ENCODE results near the gene MISFA. TPM values are rescaled to one million over a fixed set of nuclear protein-coding genes. Genes with fewer than 3 reads are reported as not detected.

MISFA gene
- total RNA-seq = not detected

DNA sequence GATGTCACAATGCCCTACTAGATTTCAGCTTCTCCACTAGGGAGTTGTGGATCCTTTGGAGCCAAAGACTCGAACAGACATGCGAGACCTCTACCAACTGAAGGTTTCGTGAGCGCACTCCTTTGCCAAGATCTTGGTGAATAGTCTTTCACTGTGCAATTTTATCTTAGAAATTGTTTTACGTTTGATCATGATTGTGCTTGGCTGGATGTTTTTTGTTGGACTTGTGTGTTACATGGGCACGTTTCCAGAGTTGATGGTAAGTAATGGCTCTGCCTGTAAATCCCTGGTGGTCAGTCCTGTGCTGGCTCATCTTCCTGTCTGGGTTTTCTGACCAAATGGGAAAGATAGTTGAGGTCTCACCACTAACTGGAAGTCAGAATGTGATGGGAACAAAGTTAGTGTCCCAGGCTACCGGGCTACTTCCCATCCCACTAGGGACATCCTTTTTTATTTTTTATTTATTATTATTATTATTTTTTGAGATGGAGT lies at the start of gene MISFA:
TSS of gene MISFA (plus strand) at position 51 of the 492 bp plus-strand sequence. CDS start at position 191, 140 bp downstream.
- Histone ChIP-seq H3K9me3 (ENCODE audit: control insufficient read depth in 3 of 3, low read length in 3 of 3) (no peaks in the 10 kb centered on the region), H3K4me3 (ENCODE audit: low read length in 3 of 3) (no peak within 1 kb of the TSS), H3K9ac (ENCODE audit: low read depth in 1 of 3, low read length in 3 of 3) (no peak within 1 kb of the TSS), H3K27me3 (ENCODE audit: control insufficient read depth in 3 of 3, insufficient read depth in 3 of 3, low read length in 3 of 3) (no peaks in the 10 kb centered on the region), H3K4me1 (ENCODE audit: control insufficient read depth in 3 of 3, insufficient read depth in 3 of 3, low read length in 3 of 3) (peaks cover 0 to 4% (median 2%) of the 10 kb centered on the region in 3 donors), H3K36me3 (ENCODE audit: control insufficient read depth in 3 of 3, insufficient read depth in 3 of 3, low read length in 3 of 3) (peaks cover 5 to 14% (median 11%) of the 10 kb centered on the region in 3 donors), H3K27ac (ENCODE audit: low read depth, low read length) (no peak within 1 kb of the TSS)

DNA sequence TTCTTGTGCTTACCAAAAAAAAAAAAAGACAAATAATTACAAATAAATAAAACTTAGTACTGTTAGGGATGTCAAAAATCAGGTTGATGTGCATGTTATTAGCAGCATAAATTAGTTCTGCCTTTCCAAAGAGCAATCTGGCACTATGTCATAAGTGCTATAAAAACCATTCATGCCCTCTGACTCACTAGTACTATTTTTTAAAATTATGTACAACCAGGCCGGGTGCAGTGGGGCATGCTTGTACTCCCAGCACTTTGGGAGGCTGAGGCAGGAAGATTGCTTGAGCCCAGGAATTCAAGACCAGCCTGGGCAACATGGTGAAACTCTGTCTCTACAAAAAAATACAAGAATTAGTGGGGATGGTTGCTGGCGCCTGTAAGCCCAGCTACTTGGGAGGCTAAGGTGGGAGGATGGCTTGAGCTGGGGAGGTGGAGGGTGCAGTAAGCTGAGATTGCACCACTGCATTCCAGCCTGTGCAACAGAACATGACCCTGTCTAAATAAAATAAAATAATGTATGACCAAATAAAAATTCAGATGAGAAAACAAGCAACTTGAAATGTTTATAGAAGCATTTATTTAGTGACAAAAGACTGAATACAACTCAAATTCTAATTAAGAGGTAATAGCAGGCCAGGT lies 36.4 kb upstream of the MISFA start:
- Histone ChIP-seq H3K4me3 (ENCODE audit: low read length in 3 of 3) (no peak overlapping the region), H3K27ac (ENCODE audit: low read depth, low read length) (no peak overlapping the region), H3K9ac (ENCODE audit: low read depth in 1 of 3, low read length in 3 of 3) (no peak overlapping the region), H3K4me1 (ENCODE audit: control insufficient read depth in 3 of 3, insufficient read depth in 3 of 3, low read length in 3 of 3) (no peaks in the 10 kb centered on the region), H3K9me3 (ENCODE audit: control insufficient read depth in 3 of 3, low read length in 3 of 3) (no peaks in the 10 kb centered on the region), H3K27me3 (ENCODE audit: control insufficient read depth in 3 of 3, insufficient read depth in 3 of 3, low read length in 3 of 3) (no peaks in the 10 kb centered on the region), H3K36me3 (ENCODE audit: control insufficient read depth in 3 of 3, insufficient read depth in 3 of 3, low read length in 3 of 3) (peaks cover 1 to 19% (median 5%) of the 10 kb centered on the region in 3 donors)

DNA sequence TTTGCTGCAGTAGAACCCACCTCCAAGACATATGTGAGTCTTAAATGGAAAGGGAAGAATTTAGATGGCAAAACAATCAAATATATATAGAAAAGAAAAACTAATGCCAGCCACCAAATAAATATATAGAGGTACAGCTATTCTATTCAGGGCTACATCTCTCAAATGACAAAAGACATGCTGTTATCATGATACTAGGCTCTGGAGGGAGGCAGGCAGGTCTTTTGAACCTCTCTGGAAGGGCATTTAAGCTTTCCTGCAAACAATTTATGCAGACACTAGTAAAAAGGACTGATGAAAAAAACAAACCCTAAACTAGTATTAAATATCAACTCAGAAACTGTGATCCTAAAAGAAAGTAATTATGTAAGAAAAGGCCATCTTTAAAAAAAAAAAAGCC lies 35.4 kb upstream of the MISFA start:
- Histone ChIP-seq H3K9me3 (ENCODE audit: control insufficient read depth in 3 of 3, low read length in 3 of 3) (no peaks in the 10 kb centered on the region), H3K36me3 (ENCODE audit: control insufficient read depth in 3 of 3, insufficient read depth in 3 of 3, low read length in 3 of 3) (peaks cover 0 to 18% (median 5%) of the 10 kb centered on the region in 3 donors), H3K27me3 (ENCODE audit: control insufficient read depth in 3 of 3, insufficient read depth in 3 of 3, low read length in 3 of 3) (no peaks in the 10 kb centered on the region), H3K9ac (ENCODE audit: low read depth in 1 of 3, low read length in 3 of 3) (no peak overlapping the region), H3K4me1 (ENCODE audit: control insufficient read depth in 3 of 3, insufficient read depth in 3 of 3, low read length in 3 of 3) (no peaks in the 10 kb centered on the region), H3K27ac (ENCODE audit: low read depth, low read length) (no peak overlapping the region), H3K4me3 (ENCODE audit: low read length in 3 of 3) (no peak overlapping the region)

DNA sequence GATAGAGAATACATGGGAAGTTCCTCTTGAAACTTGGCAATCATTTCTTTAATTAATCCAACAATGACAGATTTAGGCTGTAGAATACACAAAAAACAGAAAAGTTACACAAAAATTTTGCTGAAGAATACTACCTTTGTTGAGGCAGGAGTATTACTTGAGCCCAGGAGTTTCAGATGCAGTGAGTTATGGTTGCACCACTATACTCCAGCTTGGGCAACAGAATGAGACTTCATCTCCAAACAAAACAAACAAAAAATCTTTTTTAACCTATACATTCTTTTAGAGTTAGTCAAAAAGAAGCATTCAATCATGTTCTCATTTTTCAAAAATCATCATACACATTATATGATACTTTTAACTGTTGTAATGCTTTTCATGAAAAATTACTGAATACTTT lies 33.2 kb upstream of the MISFA start:
- Histone ChIP-seq H3K4me3 (ENCODE audit: low read length in 3 of 3) (no peak overlapping the region), H3K27me3 (ENCODE audit: control insufficient read depth in 3 of 3, insufficient read depth in 3 of 3, low read length in 3 of 3) (no peaks in the 10 kb centered on the region), H3K27ac (ENCODE audit: low read depth, low read length) (no peak overlapping the region), H3K36me3 (ENCODE audit: control insufficient read depth in 3 of 3, insufficient read depth in 3 of 3, low read length in 3 of 3) (peaks cover 10 to 12% (median 11%) of the 10 kb centered on the region in 3 donors), H3K4me1 (ENCODE audit: control insufficient read depth in 3 of 3, insufficient read depth in 3 of 3, low read length in 3 of 3) (no peaks in the 10 kb centered on the region), H3K9ac (ENCODE audit: low read depth in 1 of 3, low read length in 3 of 3) (no peak overlapping the region), H3K9me3 (ENCODE audit: control insufficient read depth in 3 of 3, low read length in 3 of 3) (no peaks in the 10 kb centered on the region)

DNA sequence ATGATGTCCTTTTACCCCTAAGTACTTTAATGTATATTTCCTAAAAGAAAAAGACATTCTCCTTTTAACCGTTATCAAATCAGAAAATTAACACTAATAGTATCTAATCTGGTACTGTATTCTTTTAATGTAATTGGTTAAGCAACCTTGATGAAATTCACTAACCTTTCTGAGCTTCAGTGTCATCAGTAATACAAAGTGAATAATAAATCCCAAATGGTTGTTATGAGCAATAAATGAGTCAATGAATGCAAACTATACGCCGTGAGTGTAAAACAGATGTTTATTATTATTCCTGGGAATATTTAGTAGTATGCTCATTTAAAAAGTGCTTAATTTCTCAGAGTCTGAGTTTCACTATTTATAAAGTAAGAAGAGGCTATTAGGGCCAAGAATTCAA lies 32.5 kb upstream of the MISFA start:
- Histone ChIP-seq H3K27ac (ENCODE audit: low read depth, low read length) (no peak overlapping the region), H3K27me3 (ENCODE audit: control insufficient read depth in 3 of 3, insufficient read depth in 3 of 3, low read length in 3 of 3) (no peaks in the 10 kb centered on the region), H3K9me3 (ENCODE audit: control insufficient read depth in 3 of 3, low read length in 3 of 3) (no peaks in the 10 kb centered on the region), H3K9ac (ENCODE audit: low read depth in 1 of 3, low read length in 3 of 3) (no peak overlapping the region), H3K4me1 (ENCODE audit: control insufficient read depth in 3 of 3, insufficient read depth in 3 of 3, low read length in 3 of 3) (no peaks in the 10 kb centered on the region), H3K36me3 (ENCODE audit: control insufficient read depth in 3 of 3, insufficient read depth in 3 of 3, low read length in 3 of 3) (peaks cover 13 to 16% (median 14%) of the 10 kb centered on the region in 3 donors), H3K4me3 (ENCODE audit: low read length in 3 of 3) (no peak overlapping the region)

DNA sequence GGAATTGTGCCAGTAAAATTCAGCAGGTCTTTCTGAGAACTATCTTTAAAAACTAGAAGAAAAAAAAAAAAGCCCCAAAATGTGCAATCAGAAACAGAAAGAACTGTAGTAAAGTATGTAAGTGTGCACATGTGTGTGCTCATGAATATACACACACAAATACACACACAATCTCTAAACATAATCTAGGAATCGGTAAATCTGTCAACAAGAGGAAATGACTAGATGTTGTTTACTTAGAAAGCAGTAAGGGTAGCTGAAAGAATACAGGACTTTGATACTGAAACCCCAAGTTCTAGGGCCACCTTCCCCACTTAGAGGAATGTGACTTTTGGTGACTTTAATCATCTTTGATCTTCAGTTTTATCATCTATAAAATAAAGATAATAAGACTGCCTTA lies 24.2 kb upstream of the MISFA start:
- Histone ChIP-seq H3K27me3 (ENCODE audit: control insufficient read depth in 3 of 3, insufficient read depth in 3 of 3, low read length in 3 of 3) (no peaks in the 10 kb centered on the region), H3K27ac (ENCODE audit: low read depth, low read length) (no peak overlapping the region), H3K9ac (ENCODE audit: low read depth in 1 of 3, low read length in 3 of 3) (no peak overlapping the region), H3K4me3 (ENCODE audit: low read length in 3 of 3) (no peak overlapping the region), H3K9me3 (ENCODE audit: control insufficient read depth in 3 of 3, low read length in 3 of 3) (no peaks in the 10 kb centered on the region), H3K4me1 (ENCODE audit: control insufficient read depth in 3 of 3, insufficient read depth in 3 of 3, low read length in 3 of 3) (no peaks in the 10 kb centered on the region), H3K36me3 (ENCODE audit: control insufficient read depth in 3 of 3, insufficient read depth in 3 of 3, low read length in 3 of 3) (peaks cover 11 to 36% (median 30%) of the 10 kb centered on the region in 3 donors)

DNA sequence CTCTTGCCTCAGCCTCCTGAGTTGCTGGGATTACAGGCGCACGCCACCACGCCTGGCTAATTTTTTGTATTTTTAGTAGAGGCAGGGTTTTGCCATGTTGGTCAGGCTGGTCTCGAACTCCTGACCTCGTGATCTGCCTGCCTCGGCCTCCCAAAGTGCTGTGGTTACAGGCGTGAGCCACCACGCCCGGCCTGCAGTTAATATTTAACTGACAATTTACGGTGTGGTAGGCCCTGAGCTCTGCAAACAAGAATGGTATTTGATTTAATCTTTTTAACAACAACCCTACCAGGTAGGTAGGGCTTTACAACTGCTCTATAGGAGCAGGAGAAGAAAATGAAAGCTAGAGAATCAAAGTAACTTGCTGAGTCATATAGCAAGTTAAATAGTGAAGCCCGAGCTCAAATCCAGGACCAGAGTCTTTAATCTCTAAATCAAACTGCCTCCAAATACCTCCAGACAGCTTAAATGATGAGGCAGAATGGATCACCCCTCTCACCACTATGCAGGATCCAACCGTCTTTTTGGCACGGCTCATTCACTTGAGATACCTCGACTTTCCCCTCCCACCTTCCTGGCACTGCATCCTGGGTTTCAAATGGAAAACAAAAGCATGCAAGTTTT lies 20.5 kb upstream of the MISFA start:
- Histone ChIP-seq H3K36me3 (ENCODE audit: control insufficient read depth in 3 of 3, insufficient read depth in 3 of 3, low read length in 3 of 3) (peaks cover 5 to 20% (median 16%) of the 10 kb centered on the region in 3 donors), H3K9ac (ENCODE audit: low read depth in 1 of 3, low read length in 3 of 3) (no peak overlapping the region), H3K9me3 (ENCODE audit: control insufficient read depth in 3 of 3, low read length in 3 of 3) (no peaks in the 10 kb centered on the region), H3K27me3 (ENCODE audit: control insufficient read depth in 3 of 3, insufficient read depth in 3 of 3, low read length in 3 of 3) (no peaks in the 10 kb centered on the region), H3K4me3 (ENCODE audit: low read length in 3 of 3) (no peak overlapping the region), H3K4me1 (ENCODE audit: control insufficient read depth in 3 of 3, insufficient read depth in 3 of 3, low read length in 3 of 3) (no peaks in the 10 kb centered on the region), H3K27ac (ENCODE audit: low read depth, low read length) (no peak overlapping the region)

DNA sequence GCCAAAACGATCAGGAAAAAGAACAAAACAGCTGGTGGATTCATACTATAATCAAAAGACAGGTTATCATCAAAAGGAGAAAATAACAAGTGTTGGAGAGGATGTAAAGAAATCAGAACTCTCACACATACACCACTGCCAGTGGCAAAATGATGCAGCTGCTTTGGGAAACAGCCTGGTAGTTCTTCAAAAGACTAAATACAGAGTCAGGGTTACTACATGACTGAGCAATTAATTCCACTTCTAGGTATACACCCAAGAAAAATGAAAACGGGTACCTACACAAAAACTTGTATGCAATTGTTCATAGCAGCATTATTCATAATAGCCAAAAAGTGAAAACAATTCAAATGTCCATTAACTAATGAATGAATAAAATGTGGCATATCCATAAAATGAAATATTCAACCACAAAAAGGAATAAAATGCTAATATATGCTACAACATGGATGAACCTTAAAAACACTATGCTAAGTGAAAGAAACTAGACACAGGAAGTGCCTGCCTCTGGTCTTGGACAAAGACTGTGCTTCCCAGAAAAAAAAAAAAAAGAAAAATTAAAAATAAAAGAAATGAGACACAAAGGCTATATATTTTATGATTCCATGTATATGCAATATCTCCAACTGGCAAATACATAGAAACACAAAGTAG lies 19.3 kb upstream of the MISFA start:
- Histone ChIP-seq H3K36me3 (ENCODE audit: control insufficient read depth in 3 of 3, insufficient read depth in 3 of 3, low read length in 3 of 3) (peaks cover 0 to 10% (median 7%) of the 10 kb centered on the region in 3 donors), H3K27ac (ENCODE audit: low read depth, low read length) (no peak overlapping the region), H3K4me3 (ENCODE audit: low read length in 3 of 3) (no peak overlapping the region), H3K9ac (ENCODE audit: low read depth in 1 of 3, low read length in 3 of 3) (no peak overlapping the region), H3K4me1 (ENCODE audit: control insufficient read depth in 3 of 3, insufficient read depth in 3 of 3, low read length in 3 of 3) (no peaks in the 10 kb centered on the region), H3K27me3 (ENCODE audit: control insufficient read depth in 3 of 3, insufficient read depth in 3 of 3, low read length in 3 of 3) (no peaks in the 10 kb centered on the region), H3K9me3 (ENCODE audit: control insufficient read depth in 3 of 3, low read length in 3 of 3) (no peaks in the 10 kb centered on the region)

DNA sequence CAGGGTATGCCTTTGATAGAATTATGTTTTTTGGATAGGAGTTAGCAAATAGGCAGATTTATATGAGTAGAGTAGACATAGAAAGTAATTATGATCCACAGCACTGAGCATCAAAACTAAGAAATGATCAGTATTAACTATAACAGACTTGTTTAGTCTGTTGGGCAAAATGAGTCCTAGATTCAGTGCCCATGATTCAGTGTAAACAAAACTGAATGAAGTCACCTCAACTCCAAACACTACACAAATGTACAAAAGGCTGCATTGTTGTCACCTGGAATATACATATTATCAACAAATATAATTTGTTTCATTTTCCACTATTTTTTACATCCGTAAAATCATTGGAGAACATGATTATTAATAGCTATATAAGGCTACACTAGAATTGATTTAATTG lies 17.8 kb upstream of the MISFA start:
- Histone ChIP-seq H3K27me3 (ENCODE audit: control insufficient read depth in 3 of 3, insufficient read depth in 3 of 3, low read length in 3 of 3) (no peaks in the 10 kb centered on the region), H3K9me3 (ENCODE audit: control insufficient read depth in 3 of 3, low read length in 3 of 3) (no peaks in the 10 kb centered on the region), H3K36me3 (ENCODE audit: control insufficient read depth in 3 of 3, insufficient read depth in 3 of 3, low read length in 3 of 3) (peaks cover 0 to 4% (median 2%) of the 10 kb centered on the region in 3 donors), H3K9ac (ENCODE audit: low read depth in 1 of 3, low read length in 3 of 3) (no peak overlapping the region), H3K4me1 (ENCODE audit: control insufficient read depth in 3 of 3, insufficient read depth in 3 of 3, low read length in 3 of 3) (peaks cover 0 to under 1% (median 0%) of the 10 kb centered on the region in 3 donors), H3K27ac (ENCODE audit: low read depth, low read length) (no peak overlapping the region), H3K4me3 (ENCODE audit: low read length in 3 of 3) (no peak overlapping the region)
